HCT116 (cell line): ENCODE measurements around the gene MAML3. TPM values are rescaled to one million over a fixed set of nuclear protein-coding genes. Genes with fewer than 3 reads are reported as not detected.
A peak's percentile ranks its signal among the peaks of the same experiment; 100 is the strongest.

ENCODE experiments used
- ATAC-seq: fragments of 200-7000 bp; cut with Tn5 transposase; 2 replicates; pipeline ENCODE4 v1.9.1; 2020; ENCODE audit warnings: mild to moderate bottlenecking, moderate library complexity
- BruUV-seq: library from RNA; stranded (reverse); fragments of 400-500 nt; replicated peaks from 2 replicates; lab custom pipeline; 2021; lab: Mats Ljungman, UMichigan
- CTCF ChIA-PET: fragments of 300-600 bp; sonication (Branson Sonifier 250); formaldehyde crosslinking; loops from one replicate; lab custom pipeline; 2021; ENCODE audit warnings: antibody characterized with exemption; lab: Charles Lee
- POLR2A ChIA-PET: fragments of 300-600, 350-600 bp; sonication (Branson Sonifier 250); formaldehyde crosslinking; loops from one replicate; lab custom pipeline; 2021; ENCODE audit warnings: antibody characterized with exemption; lab: Charles Lee
- RAD21 ChIA-PET, 2 experiments: fragments of 300-600 bp; sonication (Branson Sonifier 250); formaldehyde crosslinking; loops; one replicate each; lab custom pipeline; 2023; ENCODE audit warnings: low total read pairs in 2 of 2; ENCODE audit not compliant: uncharacterized antibody in 2 of 2, unreplicated experiment in 2 of 2, low non-redundant PET in 1 of 2; lab: Charles Lee
- DNase-seq: peaks from one replicate; pipeline ENCODE4 v3.0.0-alpha.2; 2010; ENCODE audit warnings: low read depth, low spot score
- H2AFZ ChIP-seq: fragments of 200-600 bp; shearing (Covaris generic), sonication (generic); 2 replicates; pipeline ENCODE4 v1.6.1; 2017; ENCODE audit warnings: low read depth, mixed run types, mixed read lengths, antibody characterized with exemption, low read length; ENCODE audit not compliant: poor library complexity, severe bottlenecking
- H3K27ac ChIP-seq: 2 replicates; pipeline ENCODE4 v1.5.1; 2012; ENCODE audit warnings: low read depth, low read length
- H3K27me3 ChIP-seq: fragments of 200-600 bp; sonication (generic); 2 replicates; pipeline ENCODE4 v1.6.1; 2016; ENCODE audit warnings: mixed run types, low read length, mixed read lengths; ENCODE audit not compliant: insufficient read depth
- H3K36me3 ChIP-seq, 2 experiments: fragments of 200-500 bp in 1 of 2; fragments of 200-600 bp in 1 of 2; sonication (Bioruptor generic) in 1 of 2; sonication (generic) in 1 of 2; 2 replicates each; pipeline versions ENCODE4 v1.5.1 to v1.6.1; 2014 to 2016; ENCODE audit warnings: low read length in 2 of 2, inconsistent platforms in 1 of 2, mixed read lengths in 1 of 2, mixed run types in 1 of 2; ENCODE audit not compliant: insufficient read depth in 2 of 2, control insufficient read depth in 1 of 2
- H3K4me1 ChIP-seq, 2 experiments: fragments of 200-600 bp in 1 of 2; sonication (generic) in 1 of 2; 2 replicates each; pipeline versions ENCODE4 v1.5.1 to v1.6.1; 2012 to 2017; ENCODE audit warnings: low read length in 2 of 2, inconsistent platforms in 1 of 2, mild to moderate bottlenecking in 1 of 2, mixed read lengths in 1 of 2, mixed run types in 1 of 2, moderate library complexity in 1 of 2; ENCODE audit not compliant: insufficient read depth in 2 of 2, control insufficient read depth in 1 of 2
- H3K4me2 ChIP-seq: fragments of 200-600 bp; sonication (generic); 2 replicates; pipeline ENCODE4 v1.6.1; 2017; ENCODE audit warnings: mixed run types, low read length, mixed read lengths
- H3K4me3 ChIP-seq, 2 experiments: fragments of 200-600 bp in 1 of 2; sonication (generic) in 1 of 2; replicated peaks in 1 of 2; 2 replicates each; pipeline ENCODE4 v1.5.1; 2011 to 2016; ENCODE audit warnings: low read length in 2 of 2, control low read depth in 1 of 2, low read depth in 1 of 2, mild to moderate bottlenecking in 1 of 2, mixed read lengths in 1 of 2, mixed run types in 1 of 2
- H3K79me2 ChIP-seq: fragments of 200-600 bp; sonication (generic); 2 replicates; pipeline ENCODE4 v1.6.1; 2017; ENCODE audit warnings: mild to moderate bottlenecking, mixed run types, low read length, moderate library complexity, mixed read lengths; ENCODE audit not compliant: insufficient read depth
- H3K9ac ChIP-seq: fragments of 200-600 bp; sonication (generic); 2 replicates; pipeline ENCODE4 v1.6.1; 2016; ENCODE audit warnings: low read length, mixed read lengths
- H3K9me2 ChIP-seq: fragments of 200-600 bp; sonication (generic), shearing (Covaris generic); 2 replicates; pipeline ENCODE4 v1.6.1; 2017; ENCODE audit warnings: mixed run types, mild to moderate bottlenecking, moderate library complexity; ENCODE audit not compliant: insufficient read depth
- H3K9me3 ChIP-seq, 2 experiments: fragments of 200-500 bp in 1 of 2; fragments of 200-600 bp in 1 of 2; sonication (Bioruptor generic) in 1 of 2; sonication (generic) in 1 of 2; 2 replicates each; pipeline ENCODE4 v1.6.1; 2014 to 2017; ENCODE audit warnings: low read length in 2 of 2, mixed read lengths in 2 of 2, inconsistent platforms in 1 of 2, low read depth in 1 of 2, mild to moderate bottlenecking in 1 of 2, mixed run types in 1 of 2, moderate library complexity in 1 of 2; ENCODE audit not compliant: control insufficient read depth in 1 of 2, insufficient read depth in 1 of 2
- H4K20me1 ChIP-seq: fragments of 200-600 bp; sonication (generic), shearing (Covaris generic); 2 replicates; pipeline ENCODE4 v1.6.1; 2017; ENCODE audit warnings: mixed run types, mild to moderate bottlenecking, moderate library complexity; ENCODE audit not compliant: insufficient read depth
- ATF3 ChIP-seq: IDR thresholded peaks from 2 replicates; pipeline ENCODE4 v1.6.1; 2012
- CTCF ChIP-seq, 3 experiments: fragments of 200-600 bp in 1 of 3; sonication (generic) in 1 of 3; IDR thresholded peaks in 2 of 3; conservative IDR thresholded peaks in 1 of 3; 2 replicates each; pipeline ENCODE4 v1.5.1; 2012 to 2017; ENCODE audit warnings: low read depth in 2 of 3, low read length in 2 of 3, antibody characterized with exemption in 1 of 3, borderline replicate concordance in 1 of 3, control low read depth in 1 of 3, mild to moderate bottlenecking in 1 of 3, mixed read lengths in 1 of 3, mixed run types in 1 of 3, moderate library complexity in 1 of 3; ENCODE audit not compliant: insufficient read depth in 1 of 3
- EGR1 ChIP-seq: IDR thresholded peaks from 2 replicates; pipeline ENCODE4 v1.6.1; 2012; ENCODE audit warnings: low read depth
- ELF1 ChIP-seq: IDR thresholded peaks from 2 replicates; pipeline ENCODE4 v1.6.1; 2012; ENCODE audit warnings: low read depth, borderline replicate concordance
- RAD21 ChIP-seq: IDR thresholded peaks from 2 replicates; pipeline ENCODE4 v1.6.1; 2012; ENCODE audit warnings: low read depth, mild to moderate bottlenecking
- REST ChIP-seq: IDR thresholded peaks from 2 replicates; pipeline ENCODE4 v1.6.1; 2012; ENCODE audit warnings: low read depth
- SP1 ChIP-seq: IDR thresholded peaks from 2 replicates; pipeline ENCODE4 v1.6.1; 2012; ENCODE audit warnings: low read depth
- SRF ChIP-seq: IDR thresholded peaks from 2 replicates; pipeline ENCODE4 v1.6.1; 2012; ENCODE audit warnings: low read depth
- intact Hi-C: fragments of 100-400 bp; cut with micrococcal nuclease; formaldehyde crosslinking; loops from 2 replicates; pipeline ENCODE4 v1.10.0; 2022
- total RNA-seq: library from RNA; stranded (reverse); gene quantifications from one replicate; pipeline ENCODE4 v1.2.1, GENCODE V29; 2021; ENCODE audit not compliant: unreplicated experiment

Gene MAML3
- total RNA-seq, 1 experiment from 2014 or later = 3.1 TPM

GRCh38 chr4:139806929-139807328, 347.1 kb downstream of the MAML3 start:
- no peak for TF ChIP-seq SP1
- TF ChIP-seq CTCF (IDR thresholded peaks at IDR 0.05 in 2 of 3, conservative IDR thresholded peaks at IDR 0.05 in 1 of 3; ENCODE audit: borderline replicate concordance in 1 of 3, insufficient read depth in 1 of 3, low read depth in 2 of 3, low read length in 2 of 3) = no peak
- TF ChIP-seq RAD21 = peak; percentile 18; the same call in 1 of the 2 replicates
- ChIA-PET RAD21 (no interaction called here), CTCF (no interaction called here), POLR2A (no interaction called here)
- Histone ChIP-seq H3K36me3 (no peaks in the 10 kb centered on the region), H3K27me3 (no peaks in the 10 kb centered on the region), H3K9ac (no peak overlapping the region), H3K79me2 (no peaks in the 10 kb centered on the region), H3K9me3 (peaks cover 0 to 4% of the 10 kb centered on the region in 2 experiments; a peak in 1 of 4 replicates), H2AFZ (no peak overlapping the region), H3K9me2 (no peaks in the 10 kb centered on the region), H3K4me2 (no peak overlapping the region), H3K4me1 (no peaks in the 10 kb centered on the region), H3K4me3 (no peak overlapping the region), H4K20me1 (no peaks in the 10 kb centered on the region), H3K27ac (no peak overlapping the region)
- DNase-seq (no peak), ATAC-seq (no peak)
- intact Hi-C loops = no loop called here
- BruUV-seq = no TSS peak

GRCh38 chr4:139802931-139803330, 351.1 kb downstream of the MAML3 start:
- H3K27ac ChIP-seq = no peak overlapping the region
- intact Hi-C loops = no loop called here
- ChIA-PET CTCF (no interaction called here), POLR2A (no interaction called here), RAD21 (no interaction called here)
- DNase-seq (no peak), ATAC-seq (no peak)
- no peaks in the 10 kb centered on the region for H3K4me1 ChIP-seq
- H3K79me2 ChIP-seq = no peaks in the 10 kb centered on the region
- H3K36me3 ChIP-seq = no peaks in the 10 kb centered on the region
- no peaks in the 10 kb centered on the region for H4K20me1 ChIP-seq
- H3K4me2 ChIP-seq = no peak overlapping the region
- H2AFZ ChIP-seq = no peak overlapping the region
- H3K9me3 ChIP-seq = no peaks in the 10 kb centered on the region
- no peaks in the 10 kb centered on the region for H3K9me2 ChIP-seq
- peaks cover 3% of the 10 kb centered on the region; the same call in 1 of the 2 replicates for H3K27me3 ChIP-seq
- H3K4me3 ChIP-seq = no peak overlapping the region
- no TSS peak for BruUV-seq
- H3K9ac ChIP-seq = no peak overlapping the region
- TF ChIP-seq CTCF (IDR thresholded peaks at IDR 0.05 in 2 of 3, conservative IDR thresholded peaks at IDR 0.05 in 1 of 3; ENCODE audit: borderline replicate concordance in 1 of 3, insufficient read depth in 1 of 3, low read depth in 2 of 3, low read length in 2 of 3) (no peak), SRF (no peak), REST (no peak), EGR1 (no peak), ELF1 (no peak), ATF3 (no peak), RAD21 (no peak)
